HepG2 (cell line): ENCODE measurements around the gene XRN1. TPM values are rescaled to one million over a fixed set of nuclear protein-coding genes. Genes with fewer than 3 reads are reported as not detected.

Source experiments
- DR1 ChIP-seq: sonication (generic); formaldehyde crosslinking; IDR thresholded peaks from 2 replicates; pipeline ENCODE4 v1.8.0; 2021; ENCODE audit warnings: mild to moderate bottlenecking, missing genetic modification reagents, inconsistent platforms
- FOSL2 ChIP-seq: sonication (generic); formaldehyde crosslinking; IDR thresholded peaks from 2 replicates; pipeline ENCODE4 v1.4.0; 2020; ENCODE audit warnings: missing genetic modification reagents
- FOXO1 ChIP-seq: sonication (generic); formaldehyde crosslinking; IDR thresholded peaks from 2 replicates; pipeline ENCODE4 v1.4.0; 2020; ENCODE audit warnings: missing genetic modification reagents
- HOXA3 ChIP-seq: sonication (generic); formaldehyde crosslinking; IDR thresholded peaks from 2 replicates; pipeline ENCODE4 v1.5.0; 2020; ENCODE audit warnings: missing genetic modification reagents
- JUNB ChIP-seq: sonication (generic); formaldehyde crosslinking; IDR thresholded peaks from 2 replicates; pipeline ENCODE4 v1.8.0; 2022; ENCODE audit warnings: missing genetic modification reagents, mild to moderate bottlenecking, borderline replicate concordance
- MAZ ChIP-seq, 2 experiments: sonication (generic) in 1 of 2; formaldehyde crosslinking in 1 of 2; IDR thresholded peaks; 2 replicates each; pipeline versions ENCODE4 v1.5.0 to v1.6.1; 2012 to 2020; ENCODE audit warnings: low read depth in 2 of 2, mild to moderate bottlenecking in 2 of 2, borderline replicate concordance in 1 of 2, improper control_type of control experiment in 1 of 2, low read length in 1 of 2, missing genetic modification reagents in 1 of 2, moderate library complexity in 1 of 2
- PAWR ChIP-seq: sonication (generic); formaldehyde crosslinking; IDR thresholded peaks from 2 replicates; pipeline ENCODE4 v1.4.0; 2020; ENCODE audit warnings: missing genetic modification reagents, mild to moderate bottlenecking, borderline replicate concordance
- PTBP1 ChIP-seq: fragments of 200-400 bp; formaldehyde crosslinking; IDR thresholded peaks from 2 replicates; pipeline ENCODE4 v1.6.1; 2018; ENCODE audit warnings: low read length, low read depth; ENCODE audit not compliant: poor library complexity, severe bottlenecking
- ZC3H4 ChIP-seq: sonication (generic); formaldehyde crosslinking; IDR thresholded peaks from 2 replicates; pipeline ENCODE4 v1.4.0; 2020; ENCODE audit warnings: missing genetic modification reagents, borderline replicate concordance
- ZNF235 ChIP-seq: sonication (generic); formaldehyde crosslinking; IDR thresholded peaks from 2 replicates; pipeline ENCODE4 v1.8.1; 2023; ENCODE audit warnings: mild to moderate bottlenecking, missing genetic modification reagents, borderline replicate concordance
- ZNF335 ChIP-seq: sonication (generic); formaldehyde crosslinking; IDR thresholded peaks from 2 replicates; pipeline ENCODE4 v1.4.0; 2020; ENCODE audit warnings: missing genetic modification reagents
- ZNF564 ChIP-seq: sonication (generic); formaldehyde crosslinking; IDR thresholded peaks from 2 replicates; pipeline ENCODE4 v1.8.1; 2023; ENCODE audit warnings: mild to moderate bottlenecking, missing genetic modification reagents
- ZNF570 ChIP-seq: sonication (generic); formaldehyde crosslinking; IDR thresholded peaks from 2 replicates; pipeline ENCODE4 v1.4.0; 2020; ENCODE audit warnings: mild to moderate bottlenecking, missing genetic modification reagents, borderline replicate concordance
- polyA plus RNA-seq, 8 experiments: library from polyadenylated mRNA; depleted of rRNA in 3 of 8; stranded (reverse) in 7 of 8; unstranded in 1 of 8; fragments of >200 nt; fragmentation: Illumina TruSeq in 4 of 8; extraction: Trizol in 4 of 8; gene quantifications; 2 replicates each; pipeline versions ENCODE4 v1.2.1 to v1.2.3, GENCODE V29; 2011 to 2016; ENCODE audit warnings: low read depth in 4 of 8, missing spikeins in 1 of 8, mixed read lengths in 1 of 8; ENCODE audit not compliant: insufficient read depth in 1 of 8
- total RNA-seq, 5 experiments: library from RNA; depleted of rRNA; stranded (reverse); fragments of >200 nt; fragmentation: Illumina TruSeq; extraction: Trizol; gene quantifications; 2 replicates each; pipeline ENCODE4 v1.2.3, GENCODE V29; 2016; ENCODE audit warnings: low read depth in 1 of 5
- TF ChIP-seq, protein P1 (sequence below): sonication (generic); formaldehyde crosslinking; IDR thresholded peaks from 2 replicates; pipeline ENCODE4 v1.4.0; 2020; ENCODE audit warnings: missing genetic modification reagents, borderline replicate concordance
- TF ChIP-seq, protein P2 (sequence below): sonication (generic); formaldehyde crosslinking; IDR thresholded peaks from 2 replicates; pipeline ENCODE4 v1.4.0; 2020; ENCODE audit warnings: missing genetic modification reagents, mild to moderate bottlenecking, borderline replicate concordance
- TF ChIP-seq, protein P3 (sequence below): sonication (generic); formaldehyde crosslinking; IDR thresholded peaks from 2 replicates; pipeline ENCODE4 v1.4.0; 2020; ENCODE audit warnings: missing genetic modification reagents

The XRN1 gene
- total and polyA plus RNA-seq, 2 of the 13 experiments (the other 11 are each of a cell fraction or from before 2014, with no cell fraction given) = 13.2 to 13.3 TPM

DNA sequence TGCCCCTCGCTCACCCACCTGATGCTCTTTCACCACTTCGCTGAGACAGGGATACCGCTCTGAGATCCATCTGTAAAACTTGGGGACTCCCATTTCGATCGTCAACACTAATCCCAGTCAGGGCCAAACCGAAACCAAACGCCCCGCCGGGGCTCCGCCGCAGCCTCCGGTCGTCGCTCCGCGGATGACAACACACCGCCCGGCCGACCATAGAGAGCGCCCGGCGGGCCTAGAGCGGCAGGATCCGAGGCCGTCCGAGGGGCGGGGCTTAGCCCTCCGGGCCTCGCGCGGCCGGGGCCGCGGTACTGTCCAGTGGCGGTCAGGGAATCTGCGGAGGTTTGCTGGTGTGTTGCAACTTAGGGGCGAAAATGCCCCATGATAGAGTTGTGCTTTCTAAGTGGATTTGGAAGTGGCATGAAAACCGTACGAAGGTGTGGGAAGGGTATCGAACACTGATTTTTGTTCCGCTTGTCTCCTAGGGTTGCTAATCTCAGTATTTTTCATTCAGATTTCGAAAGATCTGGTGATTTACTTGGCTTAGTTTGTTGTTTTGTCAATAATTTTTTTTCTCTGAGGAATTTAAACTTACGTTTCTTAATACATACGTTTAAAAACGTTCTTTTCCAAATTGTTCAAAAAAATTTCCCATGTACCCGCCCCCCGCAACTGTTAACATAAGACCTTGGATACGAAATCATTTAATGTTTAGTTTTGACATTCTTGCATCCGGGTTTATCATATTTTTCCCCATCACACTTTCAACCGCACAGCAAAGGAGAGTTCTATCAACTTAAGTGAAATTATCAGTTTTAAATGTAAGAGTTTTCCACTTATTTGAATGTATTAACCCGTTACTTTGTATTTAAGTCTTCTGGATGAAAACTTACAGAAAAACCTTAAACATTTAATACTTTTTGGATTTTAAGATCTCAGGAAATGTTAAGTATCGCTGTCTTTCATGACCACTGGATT lies at the start of gene XRN1 (continued):
- TF ChIP-seq, protein P1, sequence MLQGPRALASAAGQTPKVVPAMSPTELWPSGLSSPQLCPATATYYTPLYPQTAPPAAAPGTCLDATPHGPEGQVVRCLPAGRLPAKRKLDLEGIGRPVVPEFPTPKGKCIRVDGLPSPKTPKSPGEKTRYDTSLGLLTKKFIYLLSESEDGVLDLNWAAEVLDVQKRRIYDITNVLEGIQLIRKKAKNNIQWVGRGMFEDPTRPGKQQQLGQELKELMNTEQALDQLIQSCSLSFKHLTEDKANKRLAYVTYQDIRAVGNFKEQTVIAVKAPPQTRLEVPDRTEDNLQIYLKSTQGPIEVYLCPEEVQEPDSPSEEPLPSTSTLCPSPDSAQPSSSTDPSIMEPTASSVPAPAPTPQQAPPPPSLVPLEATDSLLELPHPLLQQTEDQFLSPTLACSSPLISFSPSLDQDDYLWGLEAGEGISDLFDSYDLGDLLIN (CRISPR knock-in tag) = no peak
- TF ChIP-seq FOSL2 (CRISPR knock-in tag) = no peak; the same call in 1 of the 2 replicates
- TF ChIP-seq ZNF570 = no peak
- peak; percentile 68; the same call in 1 of the 2 replicates for TF ChIP-seq FOXO1 (CRISPR knock-in tag)
- TF ChIP-seq DR1 (CRISPR knock-in tag) = peak; percentile 48; the same call in 1 of the 2 replicates
- TF ChIP-seq, protein P2, sequence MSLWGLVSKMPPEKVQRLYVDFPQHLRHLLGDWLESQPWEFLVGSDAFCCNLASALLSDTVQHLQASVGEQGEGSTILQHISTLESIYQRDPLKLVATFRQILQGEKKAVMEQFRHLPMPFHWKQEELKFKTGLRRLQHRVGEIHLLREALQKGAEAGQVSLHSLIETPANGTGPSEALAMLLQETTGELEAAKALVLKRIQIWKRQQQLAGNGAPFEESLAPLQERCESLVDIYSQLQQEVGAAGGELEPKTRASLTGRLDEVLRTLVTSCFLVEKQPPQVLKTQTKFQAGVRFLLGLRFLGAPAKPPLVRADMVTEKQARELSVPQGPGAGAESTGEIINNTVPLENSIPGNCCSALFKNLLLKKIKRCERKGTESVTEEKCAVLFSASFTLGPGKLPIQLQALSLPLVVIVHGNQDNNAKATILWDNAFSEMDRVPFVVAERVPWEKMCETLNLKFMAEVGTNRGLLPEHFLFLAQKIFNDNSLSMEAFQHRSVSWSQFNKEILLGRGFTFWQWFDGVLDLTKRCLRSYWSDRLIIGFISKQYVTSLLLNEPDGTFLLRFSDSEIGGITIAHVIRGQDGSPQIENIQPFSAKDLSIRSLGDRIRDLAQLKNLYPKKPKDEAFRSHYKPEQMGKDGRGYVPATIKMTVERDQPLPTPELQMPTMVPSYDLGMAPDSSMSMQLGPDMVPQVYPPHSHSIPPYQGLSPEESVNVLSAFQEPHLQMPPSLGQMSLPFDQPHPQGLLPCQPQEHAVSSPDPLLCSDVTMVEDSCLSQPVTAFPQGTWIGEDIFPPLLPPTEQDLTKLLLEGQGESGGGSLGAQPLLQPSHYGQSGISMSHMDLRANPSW (CRISPR knock-in tag) = peak; percentile 50; the same call in 1 of the 2 replicates
- peak; percentile 81 for TF ChIP-seq HOXA3 (CRISPR knock-in tag)
- no peak for TF ChIP-seq PTBP1
- TF ChIP-seq, protein P3, sequence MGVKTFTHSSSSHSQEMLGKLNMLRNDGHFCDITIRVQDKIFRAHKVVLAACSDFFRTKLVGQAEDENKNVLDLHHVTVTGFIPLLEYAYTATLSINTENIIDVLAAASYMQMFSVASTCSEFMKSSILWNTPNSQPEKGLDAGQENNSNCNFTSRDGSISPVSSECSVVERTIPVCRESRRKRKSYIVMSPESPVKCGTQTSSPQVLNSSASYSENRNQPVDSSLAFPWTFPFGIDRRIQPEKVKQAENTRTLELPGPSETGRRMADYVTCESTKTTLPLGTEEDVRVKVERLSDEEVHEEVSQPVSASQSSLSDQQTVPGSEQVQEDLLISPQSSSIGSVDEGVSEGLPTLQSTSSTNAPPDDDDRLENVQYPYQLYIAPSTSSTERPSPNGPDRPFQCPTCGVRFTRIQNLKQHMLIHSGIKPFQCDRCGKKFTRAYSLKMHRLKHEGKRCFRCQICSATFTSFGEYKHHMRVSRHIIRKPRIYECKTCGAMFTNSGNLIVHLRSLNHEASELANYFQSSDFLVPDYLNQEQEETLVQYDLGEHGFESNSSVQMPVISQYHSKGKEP (CRISPR knock-in tag) = no peak
- no peak for TF ChIP-seq ZNF564 (CRISPR knock-in tag)
- no peak for TF ChIP-seq JUNB
- no peak for TF ChIP-seq ZC3H4 (CRISPR knock-in tag)
- no peak for TF ChIP-seq ZNF335
- no peak for TF ChIP-seq PAWR (CRISPR knock-in tag)
- no peak; the same call in 1 of the 2 replicates for TF ChIP-seq MAZ (IDR thresholded peaks at IDR 0.05; ENCODE audit: borderline replicate concordance, low read depth, low read length)
- TF ChIP-seq MAZ (CRISPR knock-in tag; IDR thresholded peaks at IDR 0.05; ENCODE audit: low read depth) = no peak
- TF ChIP-seq ZNF235 (CRISPR knock-in tag) = no peak
